HCT116 (cell line): ENCODE data around the gene NEDD4L. TPM values are rescaled to one million over a fixed set of nuclear protein-coding genes. Genes with fewer than 3 reads are reported as not detected.

ENCODE experiments used
- ATAC-seq: fragments of 200-7000 bp; cut with Tn5 transposase; 2 replicates; pipeline ENCODE4 v1.9.1; 2020; ENCODE audit warnings: mild to moderate bottlenecking, moderate library complexity
- BruUV-seq: library from RNA; stranded (reverse); fragments of 400-500 nt; replicated peaks from 2 replicates; lab custom pipeline; 2021; lab: Mats Ljungman, UMichigan
- CTCF ChIA-PET: fragments of 300-600 bp; sonication (Branson Sonifier 250); formaldehyde crosslinking; loops from one replicate; lab custom pipeline; 2021; ENCODE audit warnings: antibody characterized with exemption; lab: Charles Lee
- POLR2A ChIA-PET: fragments of 300-600, 350-600 bp; sonication (Branson Sonifier 250); formaldehyde crosslinking; loops from one replicate; lab custom pipeline; 2021; ENCODE audit warnings: antibody characterized with exemption; lab: Charles Lee
- RAD21 ChIA-PET, 2 experiments: fragments of 300-600 bp; sonication (Branson Sonifier 250); formaldehyde crosslinking; loops; one replicate each; lab custom pipeline; 2023; ENCODE audit warnings: low total read pairs in 2 of 2; ENCODE audit not compliant: uncharacterized antibody in 2 of 2, unreplicated experiment in 2 of 2, low non-redundant PET in 1 of 2; lab: Charles Lee
- DNase-seq: peaks from one replicate; pipeline ENCODE4 v3.0.0-alpha.2; 2010; ENCODE audit warnings: low read depth, low spot score
- H2AFZ ChIP-seq: fragments of 200-600 bp; shearing (Covaris generic), sonication (generic); 2 replicates; pipeline ENCODE4 v1.6.1; 2017; ENCODE audit warnings: low read depth, mixed run types, mixed read lengths, antibody characterized with exemption, low read length; ENCODE audit not compliant: poor library complexity, severe bottlenecking
- H3K27ac ChIP-seq: 2 replicates; pipeline ENCODE4 v1.5.1; 2012; ENCODE audit warnings: low read depth, low read length
- H3K27me3 ChIP-seq: fragments of 200-600 bp; sonication (generic); 2 replicates; pipeline ENCODE4 v1.6.1; 2016; ENCODE audit warnings: mixed run types, low read length, mixed read lengths; ENCODE audit not compliant: insufficient read depth
- H3K36me3 ChIP-seq, 2 experiments: fragments of 200-500 bp in 1 of 2; fragments of 200-600 bp in 1 of 2; sonication (Bioruptor generic) in 1 of 2; sonication (generic) in 1 of 2; 2 replicates each; pipeline versions ENCODE4 v1.5.1 to v1.6.1; 2014 to 2016; ENCODE audit warnings: low read length in 2 of 2, inconsistent platforms in 1 of 2, mixed read lengths in 1 of 2, mixed run types in 1 of 2; ENCODE audit not compliant: insufficient read depth in 2 of 2, control insufficient read depth in 1 of 2
- H3K4me1 ChIP-seq, 2 experiments: fragments of 200-600 bp in 1 of 2; sonication (generic) in 1 of 2; 2 replicates each; pipeline versions ENCODE4 v1.5.1 to v1.6.1; 2012 to 2017; ENCODE audit warnings: low read length in 2 of 2, inconsistent platforms in 1 of 2, mild to moderate bottlenecking in 1 of 2, mixed read lengths in 1 of 2, mixed run types in 1 of 2, moderate library complexity in 1 of 2; ENCODE audit not compliant: insufficient read depth in 2 of 2, control insufficient read depth in 1 of 2
- H3K4me2 ChIP-seq: fragments of 200-600 bp; sonication (generic); 2 replicates; pipeline ENCODE4 v1.6.1; 2017; ENCODE audit warnings: mixed run types, low read length, mixed read lengths
- H3K4me3 ChIP-seq, 2 experiments: fragments of 200-600 bp in 1 of 2; sonication (generic) in 1 of 2; replicated peaks in 1 of 2; 2 replicates each; pipeline ENCODE4 v1.5.1; 2011 to 2016; ENCODE audit warnings: low read length in 2 of 2, control low read depth in 1 of 2, low read depth in 1 of 2, mild to moderate bottlenecking in 1 of 2, mixed read lengths in 1 of 2, mixed run types in 1 of 2
- H3K79me2 ChIP-seq: fragments of 200-600 bp; sonication (generic); 2 replicates; pipeline ENCODE4 v1.6.1; 2017; ENCODE audit warnings: mild to moderate bottlenecking, mixed run types, low read length, moderate library complexity, mixed read lengths; ENCODE audit not compliant: insufficient read depth
- H3K9ac ChIP-seq: fragments of 200-600 bp; sonication (generic); 2 replicates; pipeline ENCODE4 v1.6.1; 2016; ENCODE audit warnings: low read length, mixed read lengths
- H3K9me2 ChIP-seq: fragments of 200-600 bp; sonication (generic), shearing (Covaris generic); 2 replicates; pipeline ENCODE4 v1.6.1; 2017; ENCODE audit warnings: mixed run types, mild to moderate bottlenecking, moderate library complexity; ENCODE audit not compliant: insufficient read depth
- H3K9me3 ChIP-seq, 2 experiments: fragments of 200-500 bp in 1 of 2; fragments of 200-600 bp in 1 of 2; sonication (Bioruptor generic) in 1 of 2; sonication (generic) in 1 of 2; 2 replicates each; pipeline ENCODE4 v1.6.1; 2014 to 2017; ENCODE audit warnings: low read length in 2 of 2, mixed read lengths in 2 of 2, inconsistent platforms in 1 of 2, low read depth in 1 of 2, mild to moderate bottlenecking in 1 of 2, mixed run types in 1 of 2, moderate library complexity in 1 of 2; ENCODE audit not compliant: control insufficient read depth in 1 of 2, insufficient read depth in 1 of 2
- H4K20me1 ChIP-seq: fragments of 200-600 bp; sonication (generic), shearing (Covaris generic); 2 replicates; pipeline ENCODE4 v1.6.1; 2017; ENCODE audit warnings: mixed run types, mild to moderate bottlenecking, moderate library complexity; ENCODE audit not compliant: insufficient read depth
- ATF3 ChIP-seq: IDR thresholded peaks from 2 replicates; pipeline ENCODE4 v1.6.1; 2012
- CTCF ChIP-seq, 3 experiments: fragments of 200-600 bp in 1 of 3; sonication (generic) in 1 of 3; IDR thresholded peaks in 2 of 3; conservative IDR thresholded peaks in 1 of 3; 2 replicates each; pipeline ENCODE4 v1.5.1; 2012 to 2017; ENCODE audit warnings: low read depth in 2 of 3, low read length in 2 of 3, antibody characterized with exemption in 1 of 3, borderline replicate concordance in 1 of 3, control low read depth in 1 of 3, mild to moderate bottlenecking in 1 of 3, mixed read lengths in 1 of 3, mixed run types in 1 of 3, moderate library complexity in 1 of 3; ENCODE audit not compliant: insufficient read depth in 1 of 3
- ELF1 ChIP-seq: IDR thresholded peaks from 2 replicates; pipeline ENCODE4 v1.6.1; 2012; ENCODE audit warnings: low read depth, borderline replicate concordance
- FOSL1 ChIP-seq: IDR thresholded peaks from 2 replicates; pipeline ENCODE4 v1.6.1; 2012; ENCODE audit warnings: low read depth
- MAX ChIP-seq: IDR thresholded peaks from 2 replicates; pipeline ENCODE4 v1.6.1; 2012
- POLR2AphosphoS5 ChIP-seq: IDR thresholded peaks from 2 replicates; pipeline ENCODE4 v1.6.1; 2011; ENCODE audit warnings: mild to moderate bottlenecking, low read depth, low read length, moderate library complexity
- RAD21 ChIP-seq: IDR thresholded peaks from 2 replicates; pipeline ENCODE4 v1.6.1; 2012; ENCODE audit warnings: low read depth, mild to moderate bottlenecking
- SIN3A ChIP-seq: IDR thresholded peaks from 2 replicates; pipeline ENCODE4 v1.6.1; 2012; ENCODE audit warnings: low read depth
- ZNF274 ChIP-seq: fragments of 200-500 bp; sonication (Bioruptor generic); IDR thresholded peaks from 2 replicates; pipeline ENCODE4 v1.6.1; 2014; ENCODE audit warnings: mild to moderate bottlenecking, low read depth, low read length, inconsistent platforms
- intact Hi-C: fragments of 100-400 bp; cut with micrococcal nuclease; formaldehyde crosslinking; loops from 2 replicates; pipeline ENCODE4 v1.10.0; 2022
- total RNA-seq: library from RNA; stranded (reverse); gene quantifications from one replicate; pipeline ENCODE4 v1.2.1, GENCODE V29; 2021; ENCODE audit not compliant: unreplicated experiment

NEDD4L gene
- total RNA-seq, 1 experiment from 2014 or later = 41.5 TPM

- peaks cover 16 to 39% of the 10 kb centered on the region in 2 experiments for H3K4me1 ChIP-seq
- no peaks in the 10 kb centered on the region for H3K79me2 ChIP-seq
- ChIA-PET RAD21 (no interaction called here), POLR2A (no interaction called here), CTCF (interaction anchor here (1.0 to 1.9 kb wide), 2 partner anchors 31 to 128 kb away, joined by 3 to 7 read pairs; no protein-coding TSS in a partner anchor)
- ATAC-seq = peak; percentile 51
- TF ChIP-seq ELF1 = no peak
- peak; percentile 73 for TF ChIP-seq RAD21
- peak; percentile 36 to 58 (median 40); a peak in 5 of 6 replicates for TF ChIP-seq CTCF (IDR thresholded peaks at IDR 0.05 in 2 of 3, conservative IDR thresholded peaks at IDR 0.05 in 1 of 3; ENCODE audit: borderline replicate concordance in 1 of 3, insufficient read depth in 1 of 3, low read depth in 2 of 3, low read length in 2 of 3)
- DNase-seq = no peak
- no peak overlapping the region for H2AFZ ChIP-seq
- no peaks in the 10 kb centered on the region for H3K9me2 ChIP-seq
- H3K4me2 ChIP-seq = no peak overlapping the region
- no peaks in the 10 kb centered on the region for H4K20me1 ChIP-seq
- H3K36me3 ChIP-seq = no peaks in the 10 kb centered on the region
- no TSS peak for BruUV-seq
- no peaks in the 10 kb centered on the region for H3K27me3 ChIP-seq
- no peak overlapping the region for H3K9ac ChIP-seq
- no peak overlapping the region for H3K27ac ChIP-seq
- H3K9me3 ChIP-seq = no peaks in the 10 kb centered on the region
- intact Hi-C loops = loop anchor here (1.0 to 10.0 kb wide), 2 partner anchors 128 to 301 kb away; no protein-coding TSS in a partner anchor
- no peak overlapping the region for H3K4me3 ChIP-seq
Observed at GRCh38 chr18:58194028-58194427, 150.0 kb downstream of the NEDD4L start.

GRCh38 chr18:58195278-58195765 lies 151.3 kb downstream of the NEDD4L start:
- Histone ChIP-seq H3K27me3 (no peaks in the 10 kb centered on the region), H3K4me3 (peak overlapping the region; percentile 47 to 63), H4K20me1 (no peaks in the 10 kb centered on the region), H3K9me2 (no peaks in the 10 kb centered on the region), H3K4me2 (peak overlapping the region; percentile 90), H2AFZ (peak overlapping the region; percentile 67), H3K9ac (peak overlapping the region; percentile 67), H3K9me3 (no peaks in the 10 kb centered on the region), H3K79me2 (no peaks in the 10 kb centered on the region), H3K36me3 (no peaks in the 10 kb centered on the region), H3K27ac (peak overlapping the region; percentile 35), H3K4me1 (peaks cover 16 to 38% of the 10 kb centered on the region in 2 experiments)
- RAD21 ChIA-PET = interaction anchor here in 1 of 2 experiments (0.9 kb wide), 1 partner anchor 127 kb away, joined by 5 read pairs; no protein-coding TSS in a partner anchor
- POLR2A ChIA-PET = interaction anchor here (0.8 to 1.0 kb wide), 2 partner anchors 26 to 27 kb away, joined by 3 read pairs; no protein-coding TSS in a partner anchor
- ATAC-seq (peak; percentile 86), DNase-seq (no peak)
- intact Hi-C loops = loop anchor here (10.0 kb wide), 1 partner anchor 299 kb away; no protein-coding TSS in a partner anchor
- BruUV-seq = no TSS peak
- TF ChIP-seq MAX = peak; percentile 59; the same call in 1 of the 2 replicates
- no peak for TF ChIP-seq ZNF274
- TF ChIP-seq SIN3A = peak; percentile 27; the same call in 1 of the 2 replicates
- TF ChIP-seq ELF1 = peak; percentile 48; the same call in 1 of the 2 replicates
- no peak for TF ChIP-seq FOSL1
- 0 out of 2 replicates have a peak, but pooled peaks have one; percentile 21 for TF ChIP-seq POLR2AphosphoS5
- no peak for TF ChIP-seq ATF3
- CTCF ChIA-PET = interaction anchor here (0.7 to 1.6 kb wide), 4 partner anchors 14 to 302 kb away, joined by 3 to 11 read pairs (median 4); no protein-coding TSS in a partner anchor
